Kidney (tissue), 14 donors: ENCODE measurements around the gene COL23A1. TPM values are rescaled to one million over a fixed set of nuclear protein-coding genes. Genes with fewer than 3 reads are reported as not detected.

Experiments
- DNase-seq, 5 donors: peaks; one replicate each; pipeline ENCODE4 v3.0.0-alpha.2; 2013 to 2020
- FAIRE-seq: peaks from 2 replicates; lab custom pipeline; 2012; peaks lifted over from hg19 to GRCh38; lab: Jason Lieb, UNC
- H3K27ac ChIP-seq, 2 donors: one replicate each; pipeline ENCODE4 v1.7.0; 2013; ENCODE audit warnings: low read depth in 2 of 2, low read length in 2 of 2, inconsistent platforms in 1 of 2
- H3K27me3 ChIP-seq: one replicate; pipeline ENCODE4 v1.7.1; 2013; ENCODE audit warnings: low read length, inconsistent platforms; ENCODE audit not compliant: control insufficient read depth, insufficient read depth
- H3K36me3 ChIP-seq, 3 donors: one replicate each; pipeline versions ENCODE4 v1.7.0 to v1.7.1; 2013; ENCODE audit warnings: low read length in 3 of 3, control low read depth in 1 of 3, inconsistent platforms in 1 of 3; ENCODE audit not compliant: insufficient read depth in 3 of 3, control insufficient read depth in 2 of 3
- H3K4me1 ChIP-seq, 3 donors: one replicate each; pipeline versions ENCODE4 v1.7.0 to v1.7.1; 2013; ENCODE audit warnings: low read length in 3 of 3, inconsistent platforms in 1 of 3, low read depth in 1 of 3; ENCODE audit not compliant: control insufficient read depth in 2 of 3, insufficient read depth in 2 of 3
- H3K4me3 ChIP-seq, 3 donors: one replicate each; pipeline versions ENCODE4 v1.7.0 to v1.8.1; 2013; ENCODE audit warnings: low read length in 3 of 3, control low read depth in 1 of 3, inconsistent platforms in 1 of 3
- H3K9ac ChIP-seq, 3 donors: one replicate each; pipeline versions ENCODE4 v1.7.0 to v1.7.1; 2013; ENCODE audit warnings: low read length in 3 of 3, control low read depth in 1 of 3, inconsistent platforms in 1 of 3
- H3K9me3 ChIP-seq, 3 donors: one replicate each; pipeline versions ENCODE4 v1.7.0 to v1.7.1; 2013; ENCODE audit warnings: low read length in 3 of 3, control low read depth in 1 of 3, inconsistent platforms in 1 of 3; ENCODE audit not compliant: control insufficient read depth in 2 of 3, insufficient read depth in 1 of 3
- intact Hi-C: fragments of 100-400 bp; cut with DNase I; formaldehyde crosslinking; loops from one replicate; pipeline ENCODE4 v1.11.1; 2022
- polyA plus RNA-seq: library from polyadenylated mRNA; stranded (reverse); fragments of 350-450 nt; fragmentation: Illumina TruSeq; extraction: RNeasy Lipid Tissue Mini Kit (QIAGEN cat#74804); gene quantifications from one replicate; pipeline ENCODE4 v1.2.3, GENCODE V29; 2014; ENCODE audit warnings: low read depth, low replicate concordance; ENCODE audit not compliant: insufficient read depth
- total RNA-seq: library from RNA; stranded (reverse); fragmentation: NEBNext Ultra II Directional; extraction: Animal tissue kit (Norgen Biotek cat#: 25700); gene quantifications from one replicate; pipeline ENCODE4 v1.2.1, GENCODE V29; 2021
- TF ChIP-seq, protein P1 (sequence below): IDR thresholded peaks from 3 replicates; pipeline ENCODE4 v1.5.1; 2012; ENCODE audit warnings: mild to moderate bottlenecking, moderate library complexity, borderline replicate concordance; ENCODE audit not compliant: insufficient read depth; ENCODE audit errors: extremely low read depth
- donor health status: control.
- donor health status: control.
- donor health status: control.
- donor health status: control.
- donor health status: control.
- donor health status: DM: yes; HTN: yes; CAD: no.
- donor health status: Normal renal cell carcinoma (clear cell type).

Gene COL23A1
- total and polyA plus RNA-seq, 2 donors from 2014 or later, result 4.1 to 8.7 TPM

DNA sequence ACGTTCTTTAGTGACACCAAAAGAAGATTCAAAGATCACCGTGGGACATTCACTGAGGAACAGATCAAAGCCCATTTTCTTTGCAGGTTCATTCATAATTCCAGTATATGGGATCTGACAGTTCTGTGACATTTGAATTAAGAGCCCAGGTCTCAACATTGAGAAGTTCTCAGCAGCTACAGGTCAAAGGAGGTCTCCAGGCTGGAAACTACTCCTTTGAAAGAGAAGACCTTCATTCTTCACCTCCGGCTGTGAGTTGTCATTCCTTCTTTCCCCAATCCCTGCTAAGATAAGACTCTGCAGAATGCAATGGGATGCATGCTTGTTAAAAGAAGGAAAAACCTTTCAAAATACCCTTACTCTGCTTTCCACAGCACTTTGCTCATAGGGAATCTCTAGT, 79.0 kb downstream of the COL23A1 start:
- H3K27ac ChIP-seq, result no peak overlapping the region
- intact Hi-C loops, result no loop called here
- TF ChIP-seq, protein P1, sequence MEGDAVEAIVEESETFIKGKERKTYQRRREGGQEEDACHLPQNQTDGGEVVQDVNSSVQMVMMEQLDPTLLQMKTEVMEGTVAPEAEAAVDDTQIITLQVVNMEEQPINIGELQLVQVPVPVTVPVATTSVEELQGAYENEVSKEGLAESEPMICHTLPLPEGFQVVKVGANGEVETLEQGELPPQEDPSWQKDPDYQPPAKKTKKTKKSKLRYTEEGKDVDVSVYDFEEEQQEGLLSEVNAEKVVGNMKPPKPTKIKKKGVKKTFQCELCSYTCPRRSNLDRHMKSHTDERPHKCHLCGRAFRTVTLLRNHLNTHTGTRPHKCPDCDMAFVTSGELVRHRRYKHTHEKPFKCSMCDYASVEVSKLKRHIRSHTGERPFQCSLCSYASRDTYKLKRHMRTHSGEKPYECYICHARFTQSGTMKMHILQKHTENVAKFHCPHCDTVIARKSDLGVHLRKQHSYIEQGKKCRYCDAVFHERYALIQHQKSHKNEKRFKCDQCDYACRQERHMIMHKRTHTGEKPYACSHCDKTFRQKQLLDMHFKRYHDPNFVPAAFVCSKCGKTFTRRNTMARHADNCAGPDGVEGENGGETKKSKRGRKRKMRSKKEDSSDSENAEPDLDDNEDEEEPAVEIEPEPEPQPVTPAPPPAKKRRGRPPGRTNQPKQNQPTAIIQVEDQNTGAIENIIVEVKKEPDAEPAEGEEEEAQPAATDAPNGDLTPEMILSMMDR, result no peak
- DNase-seq, result no peak
- FAIRE-seq, result no peak
- H3K4me1 ChIP-seq, result no peaks in the 10 kb centered on the region
- H3K27me3 ChIP-seq, result no peaks in the 10 kb centered on the region
- H3K4me3 ChIP-seq, result no peak overlapping the region
- H3K36me3 ChIP-seq, result no peaks in the 10 kb centered on the region
- H3K9me3 ChIP-seq, result peaks cover 0 to 7% (median 0%) of the 10 kb centered on the region in 3 donors
- no peak overlapping the region for H3K9ac ChIP-seq

DNA sequence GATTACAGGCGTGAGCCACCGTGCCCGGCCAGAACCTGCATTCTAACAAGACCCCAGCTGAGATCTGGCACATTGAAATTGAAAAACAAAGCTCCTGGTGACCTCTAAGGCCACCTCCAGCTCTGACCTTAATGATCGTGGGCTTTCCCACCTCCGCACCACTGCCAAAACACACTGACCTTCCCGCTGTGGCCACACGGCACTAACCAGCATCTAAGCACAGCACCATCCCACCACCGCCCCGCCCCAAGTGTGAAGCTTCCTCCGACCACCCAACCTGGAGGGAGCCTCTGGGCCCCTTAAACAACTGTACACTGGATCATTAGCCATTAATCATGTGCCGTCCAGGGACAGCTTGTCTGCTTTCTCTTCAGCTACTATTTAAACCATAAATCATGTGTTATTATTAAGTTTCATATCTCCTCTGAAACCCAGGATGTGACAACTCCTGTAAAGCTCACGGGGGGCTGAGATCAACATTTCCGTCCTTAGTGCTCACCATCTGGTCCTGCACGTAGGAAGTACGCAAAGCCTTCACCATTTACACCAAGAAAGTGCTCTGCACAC, 80.6 kb downstream of the COL23A1 start:
- no peak overlapping the region for H3K4me3 ChIP-seq
- no peak for FAIRE-seq
- TF ChIP-seq, protein P1, result no peak
- intact Hi-C loops, result no loop called here
- no peak for DNase-seq
- no peaks in the 10 kb centered on the region for H3K27me3 ChIP-seq
- H3K27ac ChIP-seq, result no peak overlapping the region
- no peaks in the 10 kb centered on the region for H3K4me1 ChIP-seq
- peaks cover 0 to 7% (median 0%) of the 10 kb centered on the region in 3 donors for H3K9me3 ChIP-seq
- no peak overlapping the region for H3K9ac ChIP-seq
- H3K36me3 ChIP-seq, result no peaks in the 10 kb centered on the region

- TF ChIP-seq, protein P1, result no peak
- Histone ChIP-seq H3K4me3 (no peak overlapping the region), H3K9me3 (no peaks in the 10 kb centered on the region), H3K27me3 (no peaks in the 10 kb centered on the region), H3K36me3 (no peaks in the 10 kb centered on the region), H3K9ac (no peak overlapping the region), H3K4me1 (no peaks in the 10 kb centered on the region), H3K27ac (no peak overlapping the region)
- FAIRE-seq, result no peak
- no peak for DNase-seq
- intact Hi-C loops, result no loop called here
These were observed 82.9 kb downstream of the COL23A1 start for GRCh38 chr5:178507151-178507932.
